ENCODE data around the gene COL23A1.

DNA sequence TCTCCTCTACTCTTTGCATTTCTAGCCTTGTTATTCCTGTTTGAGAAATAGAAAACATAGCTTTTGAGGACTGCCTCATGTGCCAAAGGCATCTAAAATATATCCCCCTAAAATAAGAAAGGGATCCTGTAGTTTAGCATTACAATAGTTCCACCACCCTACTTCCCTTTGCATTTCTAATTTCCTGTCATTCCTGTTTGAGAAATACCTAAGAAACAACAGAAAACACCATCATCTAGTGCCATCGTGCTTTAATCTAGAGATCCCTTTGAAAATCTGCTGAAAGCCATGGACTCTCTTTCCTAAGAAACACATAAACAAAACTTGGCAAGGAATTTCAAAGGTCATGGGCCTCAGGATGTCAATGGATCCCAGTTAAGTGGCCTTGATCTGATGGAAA lies 29.2 kb upstream of the COL23A1 start:
- TF ChIP-seq, protein P1, sequence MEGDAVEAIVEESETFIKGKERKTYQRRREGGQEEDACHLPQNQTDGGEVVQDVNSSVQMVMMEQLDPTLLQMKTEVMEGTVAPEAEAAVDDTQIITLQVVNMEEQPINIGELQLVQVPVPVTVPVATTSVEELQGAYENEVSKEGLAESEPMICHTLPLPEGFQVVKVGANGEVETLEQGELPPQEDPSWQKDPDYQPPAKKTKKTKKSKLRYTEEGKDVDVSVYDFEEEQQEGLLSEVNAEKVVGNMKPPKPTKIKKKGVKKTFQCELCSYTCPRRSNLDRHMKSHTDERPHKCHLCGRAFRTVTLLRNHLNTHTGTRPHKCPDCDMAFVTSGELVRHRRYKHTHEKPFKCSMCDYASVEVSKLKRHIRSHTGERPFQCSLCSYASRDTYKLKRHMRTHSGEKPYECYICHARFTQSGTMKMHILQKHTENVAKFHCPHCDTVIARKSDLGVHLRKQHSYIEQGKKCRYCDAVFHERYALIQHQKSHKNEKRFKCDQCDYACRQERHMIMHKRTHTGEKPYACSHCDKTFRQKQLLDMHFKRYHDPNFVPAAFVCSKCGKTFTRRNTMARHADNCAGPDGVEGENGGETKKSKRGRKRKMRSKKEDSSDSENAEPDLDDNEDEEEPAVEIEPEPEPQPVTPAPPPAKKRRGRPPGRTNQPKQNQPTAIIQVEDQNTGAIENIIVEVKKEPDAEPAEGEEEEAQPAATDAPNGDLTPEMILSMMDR (IDR thresholded peaks at IDR 0.05), result no peak
- no peak for TF ChIP-seq POLR2A (IDR thresholded peaks at IDR 0.05; ENCODE audit: low read depth)
